Calu3 (cell line): ENCODE results near the gene EMC7. TPM values are rescaled to one million over a fixed set of nuclear protein-coding genes. Genes with fewer than 3 reads are reported as not detected.
"Not testable (repeated sequence)": the region's sequence is repeated elsewhere in the genome, so short reads cannot be mapped to it uniquely, and the experiment has no call there.

Experiments used
- BruUV-seq: library from RNA; stranded (reverse); fragments of 400-500 nt; replicated peaks from 2 replicates; lab custom pipeline; 2021; lab: Mats Ljungman, UMichigan
- CTCF ChIA-PET: fragments of 300-600 bp; sonication (Branson Sonifier 250); formaldehyde crosslinking; loops from one replicate; lab custom pipeline; 2022; ENCODE audit warnings: antibody characterized with exemption; lab: Charles Lee
- DNase-seq: peaks from one replicate; pipeline ENCODE4 v3.0.0; 2022
- H3K27ac Mint-ChIP-seq: one replicate; pipeline ENCODE4 v1.8.0; 2022; ENCODE audit warnings: mixed read lengths; ENCODE audit not compliant: unreplicated experiment
- H3K27me3 Mint-ChIP-seq: one replicate; pipeline ENCODE4 v1.8.0; 2022; ENCODE audit warnings: mixed read lengths; ENCODE audit not compliant: unreplicated experiment
- H3K36me3 Mint-ChIP-seq: one replicate; pipeline ENCODE4 v1.8.0; 2022; ENCODE audit warnings: mild to moderate bottlenecking, moderate library complexity, mixed read lengths; ENCODE audit not compliant: insufficient read depth, unreplicated experiment
- H3K4me1 Mint-ChIP-seq: one replicate; pipeline ENCODE4 v1.8.0; 2022; ENCODE audit warnings: mild to moderate bottlenecking, low read depth, mixed read lengths; ENCODE audit not compliant: unreplicated experiment
- H3K4me3 Mint-ChIP-seq: one replicate; pipeline ENCODE4 v1.8.0; 2022; ENCODE audit warnings: mild to moderate bottlenecking, low read depth, moderate library complexity, mixed read lengths; ENCODE audit not compliant: unreplicated experiment
- H3K9me3 Mint-ChIP-seq: one replicate; pipeline ENCODE4 v1.8.0; 2022; ENCODE audit warnings: low read depth, mixed read lengths; ENCODE audit not compliant: unreplicated experiment
- CTCF ChIP-seq: fragments of 200-600 bp; IDR thresholded peaks from one replicate; pipeline ENCODE4 v1.8.0; 2022; ENCODE audit warnings: antibody characterized with exemption; ENCODE audit not compliant: unreplicated experiment
- intact Hi-C: fragments of 100-400 bp; cut with micrococcal nuclease; formaldehyde crosslinking; loops from one replicate; pipeline ENCODE4 v1.10.0; 2022; ENCODE audit not compliant: unreplicated experiment
- total RNA-seq: library from RNA; stranded (reverse); gene quantifications from 2 replicates; pipeline ENCODE4 v1.2.3, GENCODE V29; 2022

The EMC7 gene
- total RNA-seq, 1 experiment from 2014 or later = 34.3 TPM

GRCh38 chr15:34055868-34056595 lies 45.6 kb downstream of the EMC7 start:
- CTCF ChIA-PET = no interaction called here
- BruUV-seq = no TSS peak
- TF ChIP-seq CTCF = no peak
- DNase-seq = no peak
- peaks cover 4% of the 10 kb centered on the region for H3K9me3 Mint-ChIP-seq
- H3K4me3 Mint-ChIP-seq = no peak overlapping the region
- no peaks in the 10 kb centered on the region for H3K36me3 Mint-ChIP-seq
- H3K27ac Mint-ChIP-seq = no peak overlapping the region
- peaks cover 8% of the 10 kb centered on the region for H3K27me3 Mint-ChIP-seq
- H3K4me1 Mint-ChIP-seq = no peaks in the 10 kb centered on the region
- intact Hi-C loops = no loop called here

GRCh38 chr15:34054081-34054707 lies 47.5 kb downstream of the EMC7 start:
- intact Hi-C loops = no loop called here
- Mint-ChIP-seq H3K27ac (no peak overlapping the region), H3K4me3 (no peak overlapping the region), H3K9me3 (peaks cover 6% of the 10 kb centered on the region), H3K36me3 (no peaks in the 10 kb centered on the region), H3K4me1 (no peaks in the 10 kb centered on the region), H3K27me3 (peaks cover 12% of the 10 kb centered on the region)
- CTCF ChIA-PET = no interaction called here
- no peak for DNase-seq
- no peak for TF ChIP-seq CTCF
- BruUV-seq = no TSS peak

GRCh38 chr15:34050385-34050784 lies 51.3 kb downstream of the EMC7 start:
- intact Hi-C loops, BruUV-seq, CTCF ChIA-PET, H3K36me3 Mint-ChIP-seq, DNase-seq, H3K27ac Mint-ChIP-seq, H3K4me3 Mint-ChIP-seq, H3K9me3 Mint-ChIP-seq, H3K4me1 Mint-ChIP-seq: not testable (repeated sequence)
- peaks cover 12% of the 10 kb centered on the region for H3K27me3 Mint-ChIP-seq

- intact Hi-C loops = no loop called here
- no TSS peak for BruUV-seq
- Mint-ChIP-seq H3K4me3 (no peak overlapping the region), H3K27me3 (peaks cover 12% of the 10 kb centered on the region), H3K9me3 (peaks cover 6% of the 10 kb centered on the region), H3K36me3 (no peaks in the 10 kb centered on the region), H3K27ac (no peak overlapping the region), H3K4me1 (no peaks in the 10 kb centered on the region)
- DNase-seq = no peak
- CTCF ChIA-PET = no interaction called here
- TF ChIP-seq CTCF = no peak
Observed at GRCh38 chr15:34049112-34049511, 52.5 kb downstream of the EMC7 start.
